Effector memory CD4-positive, alpha-beta T cell (primary cell): ENCODE results near the gene TTLL11.

Source experiments
- DNase-seq, 3 donors: peaks; one replicate each; pipeline ENCODE4 v3.0.0-alpha.2; 2020
- H3K27ac ChIP-seq: 2 replicates; pipeline ENCODE4 v1.7.0; 2013; ENCODE audit warnings: mild to moderate bottlenecking, low read length, moderate library complexity; ENCODE audit not compliant: insufficient read depth, poor library complexity, severe bottlenecking
- H3K27me3 ChIP-seq: replicated peaks from 2 replicates; pipeline ENCODE4 v1.7.0; 2013; ENCODE audit warnings: mild to moderate bottlenecking, low read length; ENCODE audit not compliant: insufficient read depth, control insufficient read depth, poor library complexity, severe bottlenecking
- H3K36me3 ChIP-seq: 2 replicates; pipeline ENCODE4 v1.7.0; 2013; ENCODE audit warnings: mild to moderate bottlenecking, low read length, moderate library complexity; ENCODE audit not compliant: control insufficient read depth, insufficient read depth
- H3K4me1 ChIP-seq: 2 replicates; pipeline ENCODE4 v1.7.0; 2013; ENCODE audit warnings: low read length, mild to moderate bottlenecking; ENCODE audit not compliant: control insufficient read depth, insufficient read depth, poor library complexity, severe bottlenecking
- H3K4me3 ChIP-seq: 2 replicates; pipeline ENCODE4 v1.7.0; 2013; ENCODE audit warnings: low read length, low read depth, mild to moderate bottlenecking; ENCODE audit not compliant: insufficient read depth, poor library complexity, severe bottlenecking
- H3K9me3 ChIP-seq: 2 replicates; pipeline ENCODE4 v1.7.0; 2013; ENCODE audit warnings: mild to moderate bottlenecking, low read length, moderate library complexity; ENCODE audit not compliant: control insufficient read depth

TTLL11 gene

GRCh38 chr9:121992571-121993212 lies 100.4 kb downstream of the TTLL11 start:
- H3K27me3 ChIP-seq, result no peaks in the 10 kb centered on the region
- H3K27ac ChIP-seq, result no peak overlapping the region
- H3K4me1 ChIP-seq, result no peaks in the 10 kb centered on the region
- no peaks in the 10 kb centered on the region for H3K36me3 ChIP-seq
- peak in 1 of 3 donors; percentile 15 for DNase-seq
- no peaks in the 10 kb centered on the region for H3K9me3 ChIP-seq
- H3K4me3 ChIP-seq, result no peak overlapping the region

DNA sequence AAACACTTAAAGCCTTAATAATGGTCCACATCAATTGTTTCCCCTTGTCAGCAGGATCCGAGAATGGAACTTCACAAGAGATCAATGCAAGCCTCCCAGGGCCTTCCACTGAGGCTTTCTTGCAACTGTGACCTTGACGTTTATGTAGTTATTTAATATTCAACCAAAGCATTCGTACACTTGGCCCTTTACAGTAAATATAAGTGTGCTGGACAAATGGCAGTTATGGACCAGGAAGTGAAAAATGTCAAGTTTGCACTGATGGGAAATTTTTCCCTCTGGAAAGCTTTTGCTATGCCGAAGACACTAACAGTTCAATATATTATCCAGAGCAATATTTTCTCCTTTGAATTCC lies 101.8 kb downstream of the TTLL11 start:
- no peak for DNase-seq
- Histone ChIP-seq H3K36me3 (no peaks in the 10 kb centered on the region), H3K27me3 (no peaks in the 10 kb centered on the region), H3K9me3 (no peaks in the 10 kb centered on the region), H3K4me3 (no peak overlapping the region), H3K27ac (no peak overlapping the region), H3K4me1 (no peaks in the 10 kb centered on the region)

GRCh38 chr9:121990600-121991306 lies 102.4 kb downstream of the TTLL11 start:
- DNase-seq, result no peak
- no peaks in the 10 kb centered on the region for H3K27me3 ChIP-seq

DNA sequence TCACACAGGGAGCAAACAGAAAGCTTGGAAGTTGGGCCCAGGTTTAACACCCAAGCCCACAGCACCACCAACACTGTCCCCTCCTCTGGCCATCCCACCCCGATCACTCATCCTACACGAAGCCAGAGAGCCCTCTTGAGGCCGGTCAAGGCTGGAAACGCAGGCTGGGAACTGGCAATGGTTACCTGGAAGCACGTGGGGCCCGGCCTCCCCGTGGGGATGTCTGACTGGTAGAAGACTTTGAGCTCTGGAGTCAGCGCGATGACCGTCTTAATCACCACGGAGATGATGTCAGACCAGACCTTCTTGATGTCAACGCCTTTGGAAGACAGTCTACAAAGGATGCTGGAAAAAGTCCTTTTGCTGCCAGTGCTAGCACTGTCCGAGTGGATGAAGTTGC lies 104.1 kb downstream of the TTLL11 start:
- H3K36me3 ChIP-seq, result no peaks in the 10 kb centered on the region
- H3K9me3 ChIP-seq, result no peaks in the 10 kb centered on the region
- no peaks in the 10 kb centered on the region for H3K27me3 ChIP-seq
- H3K4me3 ChIP-seq, result no peak overlapping the region
- no peak overlapping the region for H3K27ac ChIP-seq
- DNase-seq, result no peak
- H3K4me1 ChIP-seq, result no peaks in the 10 kb centered on the region

More at GRCh38 chr9:121990600-121991306, 102.4 kb downstream of the TTLL11 start:
- H3K36me3 ChIP-seq, result no peaks in the 10 kb centered on the region
- H3K4me3 ChIP-seq, result no peak overlapping the region
- H3K4me1 ChIP-seq, result no peaks in the 10 kb centered on the region
- no peaks in the 10 kb centered on the region for H3K9me3 ChIP-seq
- H3K27ac ChIP-seq, result no peak overlapping the region

GRCh38 chr9:121987314-121987713 lies 105.8 kb downstream of the TTLL11 start:
- H3K36me3 ChIP-seq, result no peaks in the 10 kb centered on the region
- no peak overlapping the region for H3K27ac ChIP-seq
- H3K9me3 ChIP-seq, result no peaks in the 10 kb centered on the region
- no peak for DNase-seq
- H3K4me1 ChIP-seq, result no peaks in the 10 kb centered on the region
- H3K4me3 ChIP-seq, result no peak overlapping the region
- H3K27me3 ChIP-seq, result no peaks in the 10 kb centered on the region

GRCh38 chr9:121985792-121986494 lies 107.2 kb downstream of the TTLL11 start:
- no peak for DNase-seq
- Histone ChIP-seq H3K27ac (no peak overlapping the region), H3K36me3 (no peaks in the 10 kb centered on the region), H3K27me3 (no peaks in the 10 kb centered on the region), H3K4me3 (no peak overlapping the region), H3K4me1 (no peaks in the 10 kb centered on the region), H3K9me3 (no peaks in the 10 kb centered on the region)

DNA sequence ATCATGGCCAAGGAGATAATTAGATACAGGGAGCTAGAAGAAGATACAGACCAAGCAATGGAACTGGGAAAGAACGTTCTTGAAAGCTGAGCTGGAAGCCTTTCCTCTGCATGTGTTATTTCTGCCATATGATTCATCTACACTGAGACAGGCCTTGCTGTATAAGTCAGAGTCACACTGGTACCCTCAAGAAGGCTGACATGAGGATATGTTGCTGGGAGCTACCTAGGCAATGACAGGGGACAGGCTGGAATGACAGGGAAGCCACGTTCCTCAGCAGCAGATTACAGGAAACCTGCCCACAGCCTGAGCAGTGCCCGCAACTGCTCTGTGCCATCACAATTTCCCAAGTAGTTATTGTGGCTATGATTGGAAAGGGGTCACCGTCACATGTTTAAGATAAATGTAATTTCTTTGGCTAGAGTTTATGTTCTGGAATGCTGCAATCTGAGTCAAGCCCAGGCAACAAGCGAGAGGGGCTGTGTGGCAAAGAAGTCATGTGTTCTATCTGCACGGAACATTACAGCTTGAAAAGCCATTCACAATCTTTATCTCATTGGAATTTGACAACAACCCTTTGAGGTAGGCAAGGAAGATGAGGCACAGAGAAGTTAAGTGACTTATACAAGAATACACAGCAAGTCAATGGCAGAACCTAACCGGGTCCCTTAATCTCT lies 108.2 kb downstream of the TTLL11 start:
- Histone ChIP-seq H3K9me3 (no peaks in the 10 kb centered on the region), H3K27ac (no peak overlapping the region), H3K36me3 (no peaks in the 10 kb centered on the region), H3K4me1 (no peaks in the 10 kb centered on the region), H3K27me3 (no peaks in the 10 kb centered on the region), H3K4me3 (no peak overlapping the region)
- DNase-seq, result no peak

DNA sequence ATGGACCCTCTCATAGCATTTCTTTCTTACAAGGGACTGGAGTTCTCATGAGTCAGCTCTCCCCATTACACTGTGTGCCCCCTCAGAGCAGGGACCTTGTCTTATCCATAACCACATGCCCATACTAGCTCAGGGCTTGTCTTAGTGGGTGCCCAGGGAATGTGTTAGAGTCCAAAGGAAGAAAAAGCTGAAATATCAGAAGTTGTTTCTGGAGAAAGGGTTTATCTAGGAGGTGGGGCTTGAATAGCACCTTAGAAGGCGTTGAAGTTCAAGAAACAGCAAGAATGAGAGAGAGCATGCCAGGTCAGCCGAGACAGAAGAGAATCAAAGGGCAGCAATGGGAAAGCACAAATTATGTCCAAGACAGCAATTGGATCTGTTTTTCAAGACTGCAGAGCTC lies 109.4 kb downstream of the TTLL11 start:
- Histone ChIP-seq H3K9me3 (no peaks in the 10 kb centered on the region), H3K27me3 (no peaks in the 10 kb centered on the region), H3K27ac (no peak overlapping the region), H3K4me1 (no peaks in the 10 kb centered on the region), H3K4me3 (no peak overlapping the region), H3K36me3 (no peaks in the 10 kb centered on the region)
- DNase-seq, result no peak

DNA sequence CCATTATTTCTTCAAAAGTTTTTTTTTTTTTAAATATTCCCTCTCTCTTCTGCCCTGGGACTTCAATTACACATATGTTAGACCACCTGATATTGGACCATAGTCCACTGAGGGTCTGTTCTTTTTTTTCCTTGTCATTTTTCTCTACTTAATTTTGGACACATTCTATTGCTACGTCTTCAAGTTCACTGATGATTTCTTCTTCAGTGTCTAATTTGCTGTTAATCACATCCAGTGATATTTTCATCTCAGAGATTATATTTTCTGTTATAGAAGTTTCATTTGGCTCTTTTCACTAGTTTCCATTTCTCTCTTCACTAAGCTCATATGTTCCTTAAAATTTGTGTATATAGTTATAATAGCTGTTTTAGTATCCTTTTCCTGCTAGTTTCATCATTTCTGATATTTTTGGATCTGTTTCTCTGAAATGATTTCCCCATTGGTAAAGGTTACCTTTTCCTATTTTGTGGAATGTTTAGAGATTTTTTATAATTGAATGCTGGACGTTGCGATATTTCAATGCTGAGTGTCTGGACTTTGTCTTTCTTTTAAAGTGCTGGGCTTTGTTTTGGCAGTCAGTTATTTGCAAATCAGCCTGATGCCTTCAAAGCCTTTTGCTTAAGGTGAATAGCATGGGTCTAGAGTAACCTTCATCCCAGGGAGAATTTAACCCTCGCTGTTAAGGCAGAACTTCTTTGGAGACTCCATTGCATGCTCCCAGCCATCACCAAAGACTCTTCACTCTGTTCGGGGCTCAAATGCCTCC lies 111.8 kb downstream of the TTLL11 start:
- no peaks in the 10 kb centered on the region for H3K36me3 ChIP-seq
- DNase-seq, result no peak
- H3K27ac ChIP-seq, result no peak overlapping the region
- H3K4me1 ChIP-seq, result no peaks in the 10 kb centered on the region
- H3K27me3 ChIP-seq, result no peaks in the 10 kb centered on the region
- H3K9me3 ChIP-seq, result no peaks in the 10 kb centered on the region
- no peak overlapping the region for H3K4me3 ChIP-seq
